ENCODE results near the gene DNAJC17. TPM values are rescaled to one million over a fixed set of nuclear protein-coding genes. Genes with fewer than 3 reads are reported as not detected.

The DNAJC17 gene
- total RNA-seq (2014; rRNA removed), result 37.0 and 44.4 TPM in 2 replicates
- 44.5 TPM for polyA plus RNA-seq (2012)

GRCh38 chr15:40807028-40807887 is at the start of gene DNAJC17, which contains the start of gene ZFYVE19:
Gene DNAJC17, minus strand, starts transcription at chr15:40807473. Its CDS starts 27 bp downstream, at chr15:40807446.
Gene ZFYVE19, plus strand, starts transcription at chr15:40807089. Its CDS starts 501 bp downstream, at chr15:40807590.
- DNase-seq (ENCODE audit: low read depth), result peak; percentile 99

- DNase-seq (ENCODE audit: low read depth), result no peak
Observed at GRCh38 chr15:40856746-40857145, 49.5 kb upstream of the DNAJC17 start.

- no peak for DNase-seq (ENCODE audit: low read depth)
Observed at GRCh38 chr15:40855706-40856234, 48.5 kb upstream of the DNAJC17 start.

- DNase-seq (ENCODE audit: low read depth), result no peak
Observed at GRCh38 chr15:40854161-40854560, 46.9 kb upstream of the DNAJC17 start.

GRCh38 chr15:40853241-40853890 is 46.1 kb upstream of the DNAJC17 start:
- no peak for DNase-seq (ENCODE audit: low read depth)

- DNase-seq (ENCODE audit: low read depth), result no peak
Observed at GRCh38 chr15:40852529-40852928, 45.3 kb upstream of the DNAJC17 start.

- no peak for DNase-seq (ENCODE audit: low read depth)
Observed at GRCh38 chr15:40850576-40851112, 43.4 kb upstream of the DNAJC17 start.

- DNase-seq (ENCODE audit: low read depth), result no peak
Observed at GRCh38 chr15:40847223-40847961, 40.1 kb upstream of the DNAJC17 start.

GRCh38 chr15:40846841-40847222 is 39.6 kb upstream of the DNAJC17 start:
- no peak for DNase-seq (ENCODE audit: low read depth)

- no peak for DNase-seq (ENCODE audit: low read depth)
Observed at GRCh38 chr15:40845511-40846284, 38.4 kb upstream of the DNAJC17 start.

GRCh38 chr15:40845036-40845435 is 37.8 kb upstream of the DNAJC17 start:
- DNase-seq (ENCODE audit: low read depth), result no peak

- DNase-seq (ENCODE audit: low read depth), result no peak
Observed at GRCh38 chr15:40844696-40845030, 37.4 kb upstream of the DNAJC17 start.

- DNase-seq (ENCODE audit: low read depth), result no peak
Observed at GRCh38 chr15:40843885-40844695, 36.8 kb upstream of the DNAJC17 start, which contains the start of gene SPINT1. Gene SPINT1, plus strand, starts transcription at chr15:40844048. Its CDS starts 507 bp downstream, at chr15:40844555.

GRCh38 chr15:40843261-40843884 is 36.1 kb upstream of the DNAJC17 start:
- no peak for DNase-seq (ENCODE audit: low read depth)

- no peak for DNase-seq (ENCODE audit: low read depth)
Observed at GRCh38 chr15:40841741-40842140, 34.5 kb upstream of the DNAJC17 start.

- no peak for DNase-seq (ENCODE audit: low read depth)
Observed at GRCh38 chr15:40838756-40839155, 31.5 kb upstream of the DNAJC17 start.

- DNase-seq (ENCODE audit: low read depth), result no peak
Observed at GRCh38 chr15:40836020-40836419, 28.7 kb upstream of the DNAJC17 start.

- DNase-seq (ENCODE audit: low read depth), result no peak
Observed at GRCh38 chr15:40832903-40833302, 25.6 kb upstream of the DNAJC17 start.

- no peak for DNase-seq (ENCODE audit: low read depth)
Observed at GRCh38 chr15:40831861-40832260, 24.6 kb upstream of the DNAJC17 start.

All from LHCN-M2 (cell line).